Measurements from ENCODE around the gene ZNF516. TPM values are rescaled to one million over a fixed set of nuclear protein-coding genes. Genes with fewer than 3 reads are reported as not detected.

Gene ZNF516
- total and polyA plus RNA-seq, 7 donors, result 2.4 to 20.6 (median 9.6) TPM

GRCh38 chr18:76457475-76457874 is 37.6 kb downstream of the ZNF516 start:
- intact Hi-C loops (cut with DNase I), result loop anchor here in 1 of 2 donors (5.0 kb wide), 1 partner anchor 35 kb away; no protein-coding TSS in a partner anchor
- WGBS, 3 donors, result 92 to 95% (median 94%) methylated on average over 9 of the region's 9 CpGs
- H3K27ac ChIP-seq, result peak overlapping the region; percentile 93

GRCh38 chr18:76456823-76457222 is 38.2 kb downstream of the ZNF516 start:
- Histone ChIP-seq H3K27me3 (ENCODE audit: insufficient read depth in 3 of 3, low read length in 2 of 3) (no peaks in the 10 kb centered on the region), H3K27ac (peak overlapping the region; percentile 93), H3K36me3 (ENCODE audit: insufficient read depth in 1 of 2, low read depth in 1 of 2) (no peaks in the 10 kb centered on the region), H3K4me3 (peak overlapping the region; percentile 35), H3K4me1 (peaks cover 68% of the 10 kb centered on the region), H3K9me3 (no peaks in the 10 kb centered on the region)
- WGBS, 3 donors, result 48 to 65% (median 52%) methylated on average over 4 of the region's 4 CpGs
- no peak for TF ChIP-seq CTCF (IDR thresholded peaks at IDR 0.05)
- intact Hi-C loops (cut with DNase I), result loop anchor here in 1 of 2 donors (5.0 kb wide), 1 partner anchor 35 kb away; no protein-coding TSS in a partner anchor
- ATAC-seq (peak; percentile 67 to 75 (median 68)), DNase-seq (no peak)

More at GRCh38 chr18:76457475-76457874, 37.6 kb downstream of the ZNF516 start:
- Histone ChIP-seq H3K4me1 (peaks cover 68% of the 10 kb centered on the region), H3K9me3 (no peaks in the 10 kb centered on the region), H3K4me3 (no peak overlapping the region), H3K27me3 (ENCODE audit: insufficient read depth in 3 of 3, low read length in 2 of 3) (no peaks in the 10 kb centered on the region), H3K36me3 (ENCODE audit: insufficient read depth in 1 of 2, low read depth in 1 of 2) (no peaks in the 10 kb centered on the region)
- ATAC-seq, result no peak
- TF ChIP-seq CTCF (IDR thresholded peaks at IDR 0.05), result no peak
- DNase-seq, result no peak

GRCh38 chr18:76456018-76456750 is 38.9 kb downstream of the ZNF516 start:
- Histone ChIP-seq H3K27me3 (ENCODE audit: insufficient read depth in 3 of 3, low read length in 2 of 3) (no peaks in the 10 kb centered on the region), H3K9me3 (no peaks in the 10 kb centered on the region), H3K4me1 (peaks cover 71% of the 10 kb centered on the region), H3K27ac (peak overlapping the region; percentile 93), H3K36me3 (ENCODE audit: insufficient read depth in 1 of 2, low read depth in 1 of 2) (no peaks in the 10 kb centered on the region), H3K4me3 (no peak overlapping the region)
- 57 to 77% (median 60%) methylated on average over 16 of the region's 16 CpGs for WGBS, 3 donors
- ATAC-seq (peak; percentile 25 to 32 (median 28)), DNase-seq (no peak)
- TF ChIP-seq CTCF (IDR thresholded peaks at IDR 0.05), result no peak
- intact Hi-C loops (cut with DNase I), result loop anchor here in 1 of 2 donors (5.0 kb wide), 1 partner anchor 36 kb away; no protein-coding TSS in a partner anchor

GRCh38 chr18:76455003-76455676 is 39.9 kb downstream of the ZNF516 start:
- WGBS, 3 donors, result 47 to 65% (median 50%) methylated on average over 8 of the region's 8 CpGs
- no peak for DNase-seq
- H3K4me1 ChIP-seq, result peaks cover 63% of the 10 kb centered on the region
- no peaks in the 10 kb centered on the region for H3K36me3 ChIP-seq (ENCODE audit: insufficient read depth in 1 of 2, low read depth in 1 of 2)
- H3K9me3 ChIP-seq, result no peaks in the 10 kb centered on the region
- H3K4me3 ChIP-seq, result no peak overlapping the region
- ATAC-seq, result no peak
- H3K27me3 ChIP-seq (ENCODE audit: insufficient read depth in 3 of 3, low read length in 2 of 3), result no peaks in the 10 kb centered on the region
- TF ChIP-seq CTCF (IDR thresholded peaks at IDR 0.05), result no peak
- H3K27ac ChIP-seq, result peak overlapping the region; percentile 93
- intact Hi-C loops (cut with DNase I), result loop anchor here in 1 of 2 donors (5.0 kb wide), 1 partner anchor 37 kb away; no protein-coding TSS in a partner anchor

Measured in psoas muscle (tissue), 8 donors.